HG03439 (cell line): ENCODE results near the gene ZMYND10.
"Not testable (repeated sequence)": the region's sequence is repeated elsewhere in the genome, so short reads cannot be mapped to it uniquely, and the experiment has no call there.

Experiments used
- ATAC-seq: cut with Tn5 transposase; IDR thresholded peaks from one replicate; pipeline ENCODE4 v1.9.1; 2021; ENCODE audit warnings: mild to moderate bottlenecking, moderate library complexity; ENCODE audit not compliant: unreplicated experiment

Gene ZMYND10

DNA sequence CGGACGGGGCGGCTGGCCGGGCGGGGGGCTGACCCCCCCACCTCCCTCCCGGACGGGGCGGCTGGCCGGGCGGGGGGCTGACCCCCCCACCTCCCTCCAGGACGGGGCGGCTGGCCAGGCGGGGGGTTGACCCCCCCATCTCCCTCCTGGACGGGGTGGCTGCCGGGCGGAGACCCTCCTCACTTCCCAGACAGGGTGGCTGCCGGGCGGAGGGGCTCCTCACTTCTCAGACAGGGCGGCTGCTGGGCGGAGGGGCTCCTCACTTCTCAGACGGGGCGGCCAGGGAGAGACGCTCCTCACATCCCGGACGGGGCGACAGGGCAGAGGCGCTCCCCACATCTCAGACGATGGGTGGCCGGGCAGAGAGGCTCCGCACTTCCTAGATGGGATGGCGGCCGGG is 33.5 kb downstream of the ZMYND10 start:
- not testable (repeated sequence) for ATAC-seq

DNA sequence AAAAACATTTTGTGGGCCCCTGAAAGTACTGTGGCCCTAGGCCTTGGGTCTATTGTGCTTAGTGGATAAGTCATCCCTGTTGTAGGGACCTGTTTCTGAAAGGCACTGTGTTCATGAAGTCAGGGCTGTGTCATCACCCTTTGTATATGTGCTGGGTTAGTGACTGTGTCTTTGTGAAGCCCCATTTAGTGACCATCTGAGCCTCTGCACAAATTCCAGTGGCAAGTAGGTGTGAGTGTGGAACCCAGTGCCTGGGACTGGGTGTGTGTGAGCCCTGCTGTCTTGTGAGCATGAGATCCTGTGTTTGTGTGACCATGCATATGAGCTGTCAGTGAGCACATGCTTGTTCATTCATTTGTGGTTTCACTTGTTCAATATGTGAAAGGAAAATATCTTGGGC is 40.9 kb downstream of the ZMYND10 start:
- ATAC-seq, result no peak

DNA sequence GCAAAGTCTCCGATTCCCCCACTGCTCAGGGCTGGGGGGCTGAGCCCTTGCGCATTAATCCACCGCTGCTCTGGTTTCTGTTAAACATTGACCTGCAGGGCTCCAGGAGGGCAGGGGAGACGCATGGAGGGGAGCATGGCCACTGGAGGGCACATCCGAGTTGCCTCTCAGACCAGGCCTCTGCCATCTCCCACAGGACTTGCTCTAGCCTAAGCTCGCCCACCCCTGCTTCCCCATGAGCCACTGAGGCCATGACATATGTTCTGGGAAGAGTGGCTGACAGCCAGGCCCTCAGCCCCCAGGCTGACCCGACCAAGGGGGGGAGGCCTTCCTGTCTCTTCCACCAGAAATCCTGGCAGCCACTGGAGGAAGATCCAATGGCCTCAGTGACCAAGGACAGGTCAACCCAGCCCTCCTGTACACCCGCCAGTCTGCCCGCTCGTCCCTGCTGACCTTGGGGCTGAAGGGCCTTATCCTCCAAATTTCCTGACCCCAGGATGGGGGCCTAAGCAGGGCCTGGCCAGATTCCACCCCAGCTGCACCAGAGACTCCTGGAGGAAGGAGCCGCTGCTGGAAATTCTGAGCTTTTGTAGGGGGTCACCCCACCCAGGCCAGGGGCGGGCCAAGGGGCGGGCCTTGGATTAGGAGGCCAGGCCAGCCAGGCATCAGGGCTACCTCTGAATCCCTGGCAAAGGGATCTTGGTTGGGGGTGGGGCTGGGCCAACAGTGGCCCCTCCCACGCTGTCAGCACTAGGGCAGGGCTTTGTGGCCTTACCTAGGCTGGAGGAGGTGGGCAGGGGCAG is 42.3 kb downstream of the ZMYND10 start, which contains the start of gene HYAL1:
TSS of gene HYAL1 (minus strand) at position 562 of the 803 bp plus-strand sequence. CDS start 618 bp downstream, outside the sequence.
- no peak for ATAC-seq

DNA sequence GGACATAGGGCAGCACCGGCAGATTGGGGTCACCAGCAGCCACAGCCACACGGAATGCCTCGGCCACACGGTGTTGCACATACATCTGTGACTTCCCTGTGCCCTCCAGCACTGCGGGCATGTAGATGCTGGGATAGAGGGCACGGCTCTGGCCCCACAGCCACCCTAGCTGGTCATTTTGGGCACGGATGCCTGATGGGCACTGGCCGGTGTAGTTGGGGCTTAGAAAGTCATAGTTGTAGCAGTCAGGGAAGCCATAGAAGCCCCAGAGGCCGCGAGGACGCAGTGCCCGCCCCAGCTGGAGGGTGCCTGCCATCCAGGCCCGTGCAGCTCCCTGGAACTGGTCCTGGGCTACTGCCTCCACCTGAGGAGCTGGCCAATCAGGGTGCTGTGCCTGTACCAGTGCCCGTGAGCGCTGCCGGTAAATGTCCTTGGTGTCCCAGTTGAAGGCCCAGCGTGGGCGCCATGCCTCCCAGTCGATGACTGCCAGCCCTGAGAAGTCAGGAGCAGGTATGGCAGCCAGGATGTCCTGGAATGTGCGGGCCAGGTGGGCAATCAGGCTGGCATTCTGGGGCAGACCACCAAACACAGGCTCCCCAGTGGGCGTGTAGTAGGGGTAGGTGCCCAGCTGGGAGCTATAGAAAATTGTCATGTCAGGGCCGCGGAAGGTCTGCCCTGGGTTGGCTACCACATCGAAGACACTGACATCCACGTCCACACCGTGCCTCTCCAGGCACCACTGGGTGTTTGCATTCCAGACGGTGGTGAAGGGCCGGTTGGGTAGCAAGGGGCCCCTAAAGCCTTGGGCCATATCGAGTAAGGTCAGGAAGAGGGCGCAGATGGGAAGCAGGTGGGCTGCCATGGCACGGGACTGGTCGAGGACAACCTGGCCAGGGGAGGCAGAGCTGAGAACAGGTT is 43.2 kb downstream of the ZMYND10 start:
- no peak for ATAC-seq

GRCh38 chr3:50300681-50301254 is 44.8 kb downstream of the ZMYND10 start:
- no peak for ATAC-seq

DNA sequence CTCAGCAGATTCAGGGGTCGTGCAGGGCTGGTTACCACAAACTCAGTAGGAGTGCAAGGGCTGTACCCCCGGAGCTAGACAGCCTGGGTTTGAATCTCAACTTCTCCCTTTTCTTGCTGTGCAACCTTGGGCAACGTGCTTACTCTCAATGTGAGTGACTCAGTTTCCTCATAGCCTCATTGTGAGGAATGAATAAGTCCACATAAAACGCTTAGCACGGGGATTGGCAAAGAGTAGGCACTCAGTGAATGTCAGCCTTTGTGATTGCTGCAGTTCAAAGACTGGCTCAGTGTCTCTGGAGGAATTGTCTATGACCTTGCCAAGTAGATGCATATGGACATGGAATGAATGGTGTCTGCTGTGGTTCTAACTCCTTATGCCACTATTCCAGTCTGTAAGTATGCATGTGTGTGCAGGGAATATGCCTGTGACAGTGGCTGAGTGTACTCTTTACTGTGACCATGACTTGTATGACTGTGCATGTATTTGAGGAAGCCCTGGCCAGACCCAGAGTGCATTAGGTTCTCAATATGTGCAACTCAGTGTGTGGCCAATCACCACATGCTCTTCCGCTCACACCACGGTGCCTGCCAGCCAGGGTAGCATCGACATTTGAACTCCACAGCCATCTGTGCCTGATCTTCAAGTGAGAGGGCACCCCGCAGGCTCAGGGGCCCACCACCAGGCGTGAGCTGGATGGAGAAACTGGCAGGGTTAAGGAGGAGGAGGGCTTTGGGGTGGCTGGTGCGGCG is 45.4 kb downstream of the ZMYND10 start:
- ATAC-seq, result no peak

DNA sequence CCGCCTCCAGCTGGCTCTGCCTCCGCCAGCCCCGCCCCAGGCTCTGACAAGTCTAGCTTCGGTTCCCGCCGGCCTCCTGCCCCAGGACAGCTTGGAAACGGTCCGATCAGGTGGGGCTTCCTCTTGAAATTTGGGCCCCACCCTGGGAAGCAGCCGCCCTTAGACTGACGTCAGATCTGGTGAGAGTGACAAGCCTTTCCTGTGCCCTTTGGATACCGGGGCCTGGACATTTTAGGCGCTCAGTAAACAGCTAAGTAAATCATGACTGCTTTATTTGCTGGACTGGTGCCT is 45.9 kb downstream of the ZMYND10 start:
- ATAC-seq, result no peak

DNA sequence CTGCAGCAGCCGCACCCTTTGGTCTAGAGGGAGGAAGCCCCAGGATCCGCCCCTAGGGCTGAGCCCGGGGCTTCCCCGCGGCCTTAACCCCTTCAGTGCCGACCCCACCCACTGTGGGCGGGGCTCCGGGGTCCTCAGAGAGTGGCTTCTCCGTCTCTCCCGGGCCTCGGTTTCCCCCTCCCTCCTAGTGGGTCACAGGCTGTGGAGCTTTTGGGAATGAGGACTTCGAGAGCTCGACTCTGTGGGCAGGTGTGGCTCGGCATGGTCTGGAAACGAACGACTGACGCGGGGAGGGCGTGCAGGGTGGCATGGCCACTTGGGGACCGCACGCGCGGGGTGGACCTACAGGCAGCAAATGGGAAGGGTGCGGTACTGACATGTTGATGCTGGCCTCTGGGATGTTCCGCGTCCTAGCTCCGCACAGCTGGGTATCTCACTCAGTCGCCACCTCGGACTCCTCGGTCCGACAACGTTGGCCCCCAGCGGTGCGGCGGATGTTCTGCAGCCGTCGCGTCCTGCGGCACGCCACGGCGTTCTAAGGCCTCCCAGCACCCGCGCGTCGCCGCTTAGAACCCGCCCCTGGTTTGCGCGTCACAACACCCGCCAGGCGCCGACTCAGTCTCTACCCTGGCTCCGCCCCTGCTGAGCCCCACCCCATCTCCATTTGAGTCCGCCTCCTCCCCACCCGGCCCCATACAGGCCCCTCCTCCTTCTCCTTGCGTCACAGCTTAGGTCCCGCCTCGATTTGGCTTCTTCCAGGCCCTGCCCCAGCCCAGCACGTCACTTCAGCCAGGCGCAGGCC is 46.5 kb downstream of the ZMYND10 start, which contains the start of the genes HYAL3 and NAA80:
TSS of gene HYAL3 (minus strand) at position 570 of the 802 bp plus-strand sequence. CDS start 3,803 bp downstream, outside the sequence.
TSS of gene NAA80 (minus strand) at position 570 of the 802 bp plus-strand sequence. CDS start 1,942 bp downstream, outside the sequence.
- ATAC-seq, result peak; percentile 81

GRCh38 chr3:50297896-50298725 is 47.4 kb downstream of the ZMYND10 start:
- no peak for ATAC-seq

- no peak for ATAC-seq
Observed at GRCh38 chr3:50297384-50297775, 48.2 kb downstream of the ZMYND10 start.

- no peak for ATAC-seq
Observed at GRCh38 chr3:50296721-50297383, 48.7 kb downstream of the ZMYND10 start.

DNA sequence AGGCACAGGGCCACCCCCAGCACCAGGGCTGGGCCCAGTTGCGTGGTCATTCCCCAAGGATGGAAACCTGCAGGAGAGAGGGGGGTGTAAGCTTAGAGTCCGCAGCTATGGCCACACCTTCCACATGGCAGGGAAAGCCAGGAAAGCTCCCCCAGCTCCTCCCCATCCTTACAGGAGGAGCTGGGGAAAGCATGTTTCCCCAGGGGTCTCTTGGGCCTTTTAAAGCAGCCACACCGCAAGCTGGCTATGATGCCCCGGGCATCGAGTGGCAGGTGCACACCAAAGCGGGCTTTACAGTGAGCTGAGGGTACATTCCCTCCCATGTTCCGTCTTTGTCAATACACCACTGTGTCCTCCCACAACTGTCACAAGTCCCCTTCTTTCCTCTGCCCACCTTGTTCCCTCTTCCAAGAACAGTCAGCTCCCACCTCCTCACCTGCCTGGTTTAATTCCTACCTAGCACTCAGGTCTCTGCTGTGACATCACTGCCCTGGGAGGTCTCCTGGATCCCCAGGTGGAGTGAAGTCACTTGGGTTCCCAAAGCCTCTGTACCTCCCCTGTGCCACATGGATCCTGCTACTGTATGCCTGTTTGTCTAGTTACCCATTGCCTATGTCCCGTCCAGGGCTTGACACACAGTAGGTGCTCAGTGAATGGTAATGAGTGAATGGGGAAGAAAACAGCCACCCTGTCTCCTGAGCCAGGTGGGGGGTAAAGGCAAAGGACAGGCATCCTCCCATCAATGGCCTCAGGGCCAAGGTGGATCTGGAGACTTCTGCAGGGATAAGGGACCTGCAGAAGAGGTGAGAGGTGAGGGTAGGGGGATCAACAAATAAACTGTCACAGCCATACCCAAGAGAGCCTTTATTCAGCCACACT is 49.7 kb downstream of the ZMYND10 start:
- ATAC-seq, result no peak

DNA sequence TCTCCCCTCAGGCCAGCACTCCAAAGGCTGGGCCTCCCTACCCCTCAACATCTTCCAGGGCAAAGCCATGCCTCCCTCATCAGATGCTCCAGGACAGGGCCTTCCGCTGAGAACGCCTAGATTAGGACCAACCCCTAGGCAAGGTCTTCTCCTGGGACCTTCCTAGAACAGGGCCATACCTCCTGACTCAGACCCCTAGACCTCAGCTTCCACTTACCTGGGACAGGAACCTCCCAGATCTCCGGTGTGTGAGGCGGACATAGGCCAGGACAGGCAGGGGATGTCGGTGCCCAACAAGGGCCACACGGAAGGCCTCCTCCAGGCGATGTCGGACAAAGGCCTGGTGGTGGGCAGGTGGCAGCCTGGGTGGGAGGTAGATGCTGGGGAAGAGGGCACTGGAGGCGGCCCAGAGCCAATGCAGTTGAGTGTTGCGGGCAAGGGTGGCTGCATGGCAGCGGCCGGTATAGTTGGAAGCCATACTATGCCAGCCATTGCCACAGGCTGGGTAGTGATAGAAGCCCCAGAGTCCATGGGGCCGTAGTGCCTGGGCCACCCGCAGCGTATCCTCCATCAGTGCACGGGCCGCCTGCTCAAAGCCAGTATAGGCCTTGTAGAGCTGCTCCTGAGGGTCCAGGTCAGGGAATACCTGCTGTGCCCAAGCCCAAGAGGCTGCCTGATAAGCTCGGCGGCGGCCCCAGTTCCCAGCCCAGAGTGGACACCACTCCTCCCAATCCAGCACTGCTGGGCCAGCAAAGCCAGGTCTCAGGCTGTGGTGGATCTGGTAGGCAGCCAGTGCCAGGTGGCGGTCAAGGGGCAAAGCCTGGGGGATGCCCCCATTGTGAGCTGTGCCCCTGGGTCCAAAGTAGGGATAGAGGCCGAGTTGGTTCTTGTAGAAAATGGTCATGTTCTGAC is 50.8 kb downstream of the ZMYND10 start:
- no peak for ATAC-seq

DNA sequence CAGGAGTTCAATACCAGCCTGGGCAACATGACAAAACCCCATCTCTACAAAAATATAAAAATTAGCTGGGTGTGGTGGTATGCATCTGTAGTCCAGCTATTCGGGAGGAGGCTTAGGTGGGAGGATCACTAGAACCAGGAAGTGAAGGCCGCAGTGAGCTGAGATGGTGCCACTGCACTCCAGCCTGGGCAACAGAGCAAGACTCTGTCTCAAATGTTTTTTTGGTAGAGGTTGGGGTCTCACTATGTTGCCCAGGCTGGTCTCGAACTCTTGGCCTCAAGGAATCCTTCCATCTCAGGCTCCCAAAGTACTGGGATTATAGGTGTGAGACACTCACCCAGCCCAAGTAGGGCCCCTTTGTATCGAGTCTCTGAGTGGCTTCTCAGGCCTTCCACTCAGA is 51.4 kb downstream of the ZMYND10 start:
- no peak for ATAC-seq

GRCh38 chr3:50293079-50293801 is 52.3 kb downstream of the ZMYND10 start:
- ATAC-seq, result no peak
